SK-N-SH (cell line): ENCODE measurements around the gene EAF1. TPM values are rescaled to one million over a fixed set of nuclear protein-coding genes. Genes with fewer than 3 reads are reported as not detected.

Experiments used
- CTCF ChIA-PET: fragments of 300-600, 350-600 bp; formaldehyde crosslinking; extraction: SDS; loops from one replicate; lab custom pipeline; 2021; lab: Yijun Ruan, JAX
- POLR2A ChIA-PET: fragments of 350-600 bp; sonication (Branson Sonifier 250); formaldehyde crosslinking; extraction: SDS; loops from one replicate; lab custom pipeline; 2020; ENCODE audit warnings: antibody characterized with exemption, inconsistent platforms; lab: Yijun Ruan, JAX
- DNase-seq: peaks from one replicate; pipeline ENCODE4 v3.0.0; 2012
- H2AFZ ChIP-seq: fragments of 200-600 bp; sonication (generic); 2 replicates; pipeline ENCODE4 v1.8.1; 2016; ENCODE audit warnings: antibody characterized with exemption, mild to moderate bottlenecking, low read depth
- H3F3A ChIP-seq: fragments of 200-600 bp; sonication (generic); replicated peaks from 2 replicates; pipeline ENCODE3; 2016; ENCODE audit warnings: antibody characterized with exemption, mild to moderate bottlenecking; ENCODE audit not compliant: insufficient read depth
- H3K27ac ChIP-seq, 2 experiments: fragments of 200-500 bp in 1 of 2; fragments of 200-600 bp in 1 of 2; sonication (Bioruptor generic) in 1 of 2; sonication (generic), shearing (Covaris generic) in 1 of 2; 2 replicates each; pipeline versions ENCODE4 v1.5.1 to v1.6.1; 2014 to 2016; ENCODE audit warnings: low read depth in 2 of 2, inconsistent platforms in 1 of 2, low read length in 1 of 2, mild to moderate bottlenecking in 1 of 2, mixed read lengths in 1 of 2
- H3K27me3 ChIP-seq: fragments of 200-600 bp; sonication (generic), shearing (Covaris generic); 2 replicates; pipeline ENCODE4 v1.6.1; 2016; ENCODE audit warnings: mixed run types; ENCODE audit not compliant: insufficient read depth
- H3K36me3 ChIP-seq, 2 experiments: fragments of 200-500 bp in 1 of 2; fragments of 200-600 bp in 1 of 2; sonication (Bioruptor generic) in 1 of 2; sonication (generic) in 1 of 2; replicated peaks in 1 of 2; 2 replicates each; pipeline versions ENCODE3 to v1.5.1; 2014 to 2016; ENCODE audit warnings: low read length in 1 of 2, mild to moderate bottlenecking in 1 of 2; ENCODE audit not compliant: insufficient read depth in 2 of 2, control insufficient read depth in 1 of 2
- H3K4me1 ChIP-seq, 2 experiments: fragments of 200-500 bp in 1 of 2; fragments of 200-600 bp in 1 of 2; sonication (Bioruptor generic) in 1 of 2; sonication (generic), shearing (Covaris generic) in 1 of 2; 2 replicates each; pipeline versions ENCODE4 v1.5.1 to v1.6.1; 2014 to 2016; ENCODE audit warnings: low read depth in 1 of 2, low read length in 1 of 2, mixed run types in 1 of 2; ENCODE audit not compliant: insufficient read depth in 2 of 2, control insufficient read depth in 1 of 2
- H3K4me2 ChIP-seq: fragments of 200-600 bp; sonication (generic), shearing (Covaris generic); 2 replicates; pipeline ENCODE4 v1.6.1; 2017; ENCODE audit warnings: mixed run types
- H3K4me3 ChIP-seq, 2 experiments: fragments of 200-500 bp in 1 of 2; fragments of 200-600 bp in 1 of 2; sonication (Bioruptor generic) in 1 of 2; sonication (generic), shearing (Covaris generic) in 1 of 2; 2 replicates each; pipeline versions ENCODE4 v1.5.1 to v1.8.1; 2014 to 2016; ENCODE audit warnings: low read depth in 2 of 2, inconsistent platforms in 1 of 2, low read length in 1 of 2, mild to moderate bottlenecking in 1 of 2, mixed read lengths in 1 of 2, moderate library complexity in 1 of 2
- H3K79me2 ChIP-seq: fragments of 200-600 bp; sonication (generic); 2 replicates; pipeline ENCODE4 v1.8.1; 2017; ENCODE audit warnings: mild to moderate bottlenecking; ENCODE audit not compliant: insufficient read depth
- H3K9ac ChIP-seq: fragments of 200-600 bp; sonication (generic); 2 replicates; pipeline ENCODE4 v1.6.1; 2017; ENCODE audit warnings: mixed run types
- H3K9me2 ChIP-seq: fragments of 200-600 bp; sonication (generic); 2 replicates; pipeline ENCODE4 v1.6.1; 2017; ENCODE audit warnings: mixed run types
- H3K9me3 ChIP-seq: fragments of 200-600 bp; sonication (generic); 2 replicates; pipeline ENCODE4 v1.6.1; 2017; ENCODE audit warnings: mixed run types, mild to moderate bottlenecking, moderate library complexity
- H4K20me1 ChIP-seq: fragments of 200-600 bp; sonication (generic); 2 replicates; pipeline ENCODE4 v1.6.1; 2017; ENCODE audit warnings: mild to moderate bottlenecking, mixed run types; ENCODE audit not compliant: insufficient read depth
- CHD2 ChIP-seq: fragments of 150-350 bp; IDR thresholded peaks from 2 replicates; pipeline ENCODE4 v1.6.1; 2018; ENCODE audit warnings: low read length; ENCODE audit not compliant: partially characterized antibody
- EZH2phosphoT487 ChIP-seq: fragments of 200-600 bp; sonication (generic); IDR thresholded peaks from 2 replicates; pipeline ENCODE4 v1.6.1; 2017; ENCODE audit warnings: low read depth, mixed run types, mild to moderate bottlenecking, antibody characterized with exemption, moderate library complexity, borderline replicate concordance
- FOXJ3 ChIP-seq: sonication (generic); formaldehyde crosslinking; IDR thresholded peaks from 2 replicates; pipeline ENCODE4 v1.5.1; 2020; ENCODE audit warnings: mild to moderate bottlenecking, missing genetic modification reagents
- FOXM1 ChIP-seq: IDR thresholded peaks from 2 replicates; pipeline ENCODE4 v1.4.0; 2012; ENCODE audit warnings: low read depth, mild to moderate bottlenecking
- GABPA ChIP-seq: IDR thresholded peaks from 2 replicates; pipeline ENCODE4 v1.4.0; 2012; ENCODE audit warnings: low read depth, mild to moderate bottlenecking
- MEF2A ChIP-seq: IDR thresholded peaks from 2 replicates; pipeline ENCODE4 v1.4.0; 2012; ENCODE audit warnings: low read depth, borderline replicate concordance
- NFIC ChIP-seq: IDR thresholded peaks from 2 replicates; pipeline ENCODE4 v1.4.0; 2012; ENCODE audit warnings: borderline replicate concordance
- NRF1 ChIP-seq: IDR thresholded peaks from 2 replicates; pipeline ENCODE4 v1.6.1; 2012; ENCODE audit warnings: low read depth, mild to moderate bottlenecking, low read length
- RCOR1 ChIP-seq: fragments of 150-350 bp; IDR thresholded peaks from 2 replicates; pipeline ENCODE4 v1.6.1; 2017; ENCODE audit warnings: antibody characterized with exemption, low read length
- RFX5 ChIP-seq: IDR thresholded peaks from 2 replicates; pipeline ENCODE4 v1.6.1; 2012; ENCODE audit warnings: mild to moderate bottlenecking, improper control_type of control experiment, low read length
- SMC3 ChIP-seq: IDR thresholded peaks from 2 replicates; pipeline ENCODE4 v1.6.1; 2012; ENCODE audit warnings: low read depth, low read length, improper control_type of control experiment
- TCF12 ChIP-seq: IDR thresholded peaks from 2 replicates; pipeline ENCODE4 v1.4.0; 2012
- WGBS: methylation state at CpG from one replicate; pipeline ENCODE4 v1.1.6; 2017; ENCODE audit warnings: low lambda C conversion rate; 5-methylcytosine and 5-hydroxymethylcytosine counted together
- polyA plus RNA-seq, 3 experiments: library from polyadenylated mRNA; depleted of rRNA; stranded (reverse); fragments of >200 nt; gene quantifications; 2 replicates each; pipeline ENCODE4 v1.2.3, GENCODE V29; 2012
- TF ChIP-seq, protein P1 (sequence below): IDR thresholded peaks from 2 replicates; pipeline ENCODE4; 2012
- TF ChIP-seq, protein P2 (sequence below): IDR thresholded peaks from 2 replicates; pipeline ENCODE4 v1.4.0; 2012; ENCODE audit warnings: low read depth, borderline replicate concordance
- TF ChIP-seq, protein P3 (sequence below): fragments of 150-350 bp; IDR thresholded peaks from 2 replicates; pipeline ENCODE4 v1.6.1; 2017; ENCODE audit warnings: antibody characterized with exemption, low read length, low read depth, borderline replicate concordance
- TF ChIP-seq, protein P4 (sequence below): IDR thresholded peaks from 2 replicates; pipeline ENCODE4 v1.4.0; 2012; ENCODE audit warnings: low read depth, borderline replicate concordance

EAF1 gene
- polyA plus RNA-seq, 1 of the 3 experiments (the other 2 are of a cell fraction), result 10.0 TPM

DNA sequence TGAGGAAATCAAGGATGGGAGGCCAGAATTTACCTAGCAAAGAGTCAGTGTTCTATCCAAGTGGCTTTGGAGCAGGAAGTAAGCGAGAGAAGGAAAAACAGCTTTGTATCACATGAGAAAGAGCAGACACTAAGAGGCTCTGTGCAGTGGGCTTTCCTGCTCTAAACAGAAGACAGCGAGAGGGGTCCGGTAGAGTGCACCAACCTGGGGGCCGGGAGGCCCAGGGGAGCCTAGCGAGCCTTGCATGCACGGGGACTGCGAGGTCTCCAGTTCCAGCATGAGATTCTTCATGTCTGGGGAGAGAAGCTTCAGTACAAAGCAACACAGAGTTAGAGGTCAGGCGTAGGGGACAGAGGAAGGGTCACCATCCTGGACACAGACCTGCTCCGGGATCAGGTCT is 60.6 kb downstream of the EAF1 start (continued):
- TF ChIP-seq, protein P1, sequence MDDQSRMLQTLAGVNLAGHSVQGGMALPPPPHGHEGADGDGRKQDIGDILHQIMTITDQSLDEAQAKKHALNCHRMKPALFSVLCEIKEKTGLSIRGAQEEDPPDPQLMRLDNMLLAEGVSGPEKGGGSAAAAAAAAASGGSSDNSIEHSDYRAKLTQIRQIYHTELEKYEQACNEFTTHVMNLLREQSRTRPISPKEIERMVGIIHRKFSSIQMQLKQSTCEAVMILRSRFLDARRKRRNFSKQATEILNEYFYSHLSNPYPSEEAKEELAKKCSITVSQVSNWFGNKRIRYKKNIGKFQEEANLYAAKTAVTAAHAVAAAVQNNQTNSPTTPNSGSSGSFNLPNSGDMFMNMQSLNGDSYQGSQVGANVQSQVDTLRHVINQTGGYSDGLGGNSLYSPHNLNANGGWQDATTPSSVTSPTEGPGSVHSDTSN, result no peak
- TF ChIP-seq, protein P2, sequence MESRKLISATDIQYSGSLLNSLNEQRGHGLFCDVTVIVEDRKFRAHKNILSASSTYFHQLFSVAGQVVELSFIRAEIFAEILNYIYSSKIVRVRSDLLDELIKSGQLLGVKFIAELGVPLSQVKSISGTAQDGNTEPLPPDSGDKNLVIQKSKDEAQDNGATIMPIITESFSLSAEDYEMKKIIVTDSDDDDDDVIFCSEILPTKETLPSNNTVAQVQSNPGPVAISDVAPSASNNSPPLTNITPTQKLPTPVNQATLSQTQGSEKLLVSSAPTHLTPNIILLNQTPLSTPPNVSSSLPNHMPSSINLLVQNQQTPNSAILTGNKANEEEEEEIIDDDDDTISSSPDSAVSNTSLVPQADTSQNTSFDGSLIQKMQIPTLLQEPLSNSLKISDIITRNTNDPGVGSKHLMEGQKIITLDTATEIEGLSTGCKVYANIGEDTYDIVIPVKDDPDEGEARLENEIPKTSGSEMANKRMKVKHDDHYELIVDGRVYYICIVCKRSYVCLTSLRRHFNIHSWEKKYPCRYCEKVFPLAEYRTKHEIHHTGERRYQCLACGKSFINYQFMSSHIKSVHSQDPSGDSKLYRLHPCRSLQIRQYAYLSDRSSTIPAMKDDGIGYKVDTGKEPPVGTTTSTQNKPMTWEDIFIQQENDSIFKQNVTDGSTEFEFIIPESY, result no peak

DNA sequence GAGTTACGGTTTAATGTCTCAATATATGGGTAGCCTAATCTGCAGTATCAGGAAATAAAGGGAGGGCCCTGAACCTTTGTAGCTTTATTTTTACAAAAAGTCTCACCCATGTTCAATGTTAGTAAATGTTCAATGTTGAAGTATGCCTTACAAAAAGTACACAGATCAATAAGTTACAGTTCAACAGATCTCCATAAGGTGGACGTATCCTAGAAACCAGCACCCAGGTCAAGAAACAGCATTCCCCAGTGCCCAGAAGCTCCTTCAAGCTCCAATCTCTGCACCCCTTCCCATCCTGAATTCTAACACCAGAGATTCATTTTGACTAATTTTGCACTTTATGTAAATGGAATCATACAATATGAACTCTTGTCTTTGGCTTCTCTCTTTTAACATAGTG is 62.8 kb downstream of the EAF1 start:
- Histone ChIP-seq H4K20me1 (no peaks in the 10 kb centered on the region), H3K4me1 (no peaks in the 10 kb centered on the region), H3K4me3 (no peak overlapping the region), H2AFZ (no peak overlapping the region), H3K9ac (no peak overlapping the region), H3K4me2 (no peak overlapping the region), H3F3A (no peaks in the 10 kb centered on the region), H3K36me3 (no peaks in the 10 kb centered on the region), H3K27ac (no peak overlapping the region), H3K79me2 (no peaks in the 10 kb centered on the region), H3K9me2 (no peaks in the 10 kb centered on the region), H3K9me3 (no peaks in the 10 kb centered on the region), H3K27me3 (no peaks in the 10 kb centered on the region)
- DNase-seq, result no peak
- no peak for TF ChIP-seq FOXJ3 (CRISPR knock-in tag)
- no peak for TF ChIP-seq NFIC
- TF ChIP-seq SMC3, result no peak
- TF ChIP-seq, protein P1, result no peak
- CTCF ChIA-PET, result no interaction called here
- WGBS, result 85% methylated on average over 2 of the region's 2 CpGs
- POLR2A ChIA-PET, result no interaction called here

DNA sequence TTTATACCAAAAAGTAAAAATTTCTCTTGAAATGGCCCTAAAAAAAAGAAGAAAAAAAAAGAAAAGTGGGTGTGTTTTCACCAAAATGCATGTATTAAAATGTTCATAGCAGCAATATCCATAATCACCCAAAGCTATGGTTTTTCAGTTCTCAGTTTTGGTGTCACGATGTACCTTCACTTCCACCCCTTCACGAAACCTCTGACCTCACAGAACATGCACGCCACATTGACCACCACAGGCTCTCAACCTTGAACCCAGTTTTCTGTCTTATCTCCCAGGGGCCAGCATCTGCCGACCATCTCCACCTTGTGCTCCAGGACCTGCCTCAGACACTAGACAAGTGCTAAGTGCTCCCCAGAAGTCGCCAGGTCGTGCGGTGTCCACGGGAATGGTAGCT is 63.7 kb downstream of the EAF1 start:
- Histone ChIP-seq H3K9me3 (no peaks in the 10 kb centered on the region), H4K20me1 (no peaks in the 10 kb centered on the region), H3K27ac (no peak overlapping the region), H3K36me3 (no peaks in the 10 kb centered on the region), H3K4me1 (no peaks in the 10 kb centered on the region; a peak in 1 of 4 replicates), H3K4me3 (no peak overlapping the region), H3K9ac (no peak overlapping the region), H3K27me3 (no peaks in the 10 kb centered on the region), H3K9me2 (no peaks in the 10 kb centered on the region), H3F3A (no peaks in the 10 kb centered on the region), H3K4me2 (no peak overlapping the region), H3K79me2 (no peaks in the 10 kb centered on the region), H2AFZ (no peak overlapping the region)
- POLR2A ChIA-PET, result no interaction called here
- DNase-seq, result no peak
- WGBS, result 89% methylated on average over 8 of the region's 8 CpGs
- CTCF ChIA-PET, result interaction anchor here (0.7 kb wide), 1 partner anchor 624 kb away, joined by 3 read pairs; no protein-coding TSS in a partner anchor
- TF ChIP-seq NRF1 (no peak), RCOR1 (no peak), GABPA (no peak), FOXM1 (no peak), CHD2 (no peak), RFX5 (no peak), EZH2phosphoT487 (no peak), MEF2A (no peak), TCF12 (no peak)
- TF ChIP-seq, protein P3, sequence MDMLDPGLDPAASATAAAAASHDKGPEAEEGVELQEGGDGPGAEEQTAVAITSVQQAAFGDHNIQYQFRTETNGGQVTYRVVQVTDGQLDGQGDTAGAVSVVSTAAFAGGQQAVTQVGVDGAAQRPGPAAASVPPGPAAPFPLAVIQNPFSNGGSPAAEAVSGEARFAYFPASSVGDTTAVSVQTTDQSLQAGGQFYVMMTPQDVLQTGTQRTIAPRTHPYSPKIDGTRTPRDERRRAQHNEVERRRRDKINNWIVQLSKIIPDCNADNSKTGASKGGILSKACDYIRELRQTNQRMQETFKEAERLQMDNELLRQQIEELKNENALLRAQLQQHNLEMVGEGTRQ, result no peak
- TF ChIP-seq, protein P2, result no peak
- TF ChIP-seq, protein P4, sequence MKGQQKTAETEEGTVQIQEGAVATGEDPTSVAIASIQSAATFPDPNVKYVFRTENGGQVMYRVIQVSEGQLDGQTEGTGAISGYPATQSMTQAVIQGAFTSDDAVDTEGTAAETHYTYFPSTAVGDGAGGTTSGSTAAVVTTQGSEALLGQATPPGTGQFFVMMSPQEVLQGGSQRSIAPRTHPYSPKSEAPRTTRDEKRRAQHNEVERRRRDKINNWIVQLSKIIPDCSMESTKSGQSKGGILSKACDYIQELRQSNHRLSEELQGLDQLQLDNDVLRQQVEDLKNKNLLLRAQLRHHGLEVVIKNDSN, result no peak
- TF ChIP-seq, protein P1, result no peak
